ENCODE measurements around the gene EFTUD2. TPM values are rescaled to one million over a fixed set of nuclear protein-coding genes. Genes with fewer than 3 reads are reported as not detected.

Gene EFTUD2
- total and polyA plus RNA-seq, 4 donors: 35.5 to 93.3 (median 73.3) TPM

GRCh38 chr17:44908761-44909326 is 9.6 kb upstream of the EFTUD2 start:
- H3K36me3 ChIP-seq (ENCODE audit: control insufficient read depth in 4 of 4, insufficient read depth in 4 of 4, low read length in 4 of 4): no peaks in the 10 kb centered on the region
- peaks cover 0 to 2% (median 0%) of the 10 kb centered on the region in 4 donors for H3K9me3 ChIP-seq (ENCODE audit: control insufficient read depth in 4 of 4, insufficient read depth in 3 of 4, low read length in 3 of 4)
- H3K4me3 ChIP-seq: no peak overlapping the region
- no peak for TF ChIP-seq CTCF (IDR thresholded peaks at IDR 0.05; ENCODE audit: control extremely low read depth, extremely low read depth)
- H3K4me1 ChIP-seq (ENCODE audit: control insufficient read depth in 5 of 5, insufficient read depth in 5 of 5, low read length in 5 of 5): peaks cover 0 to 9% (median 0%) of the 10 kb centered on the region in 5 donors
- H3K27me3 ChIP-seq (ENCODE audit: control insufficient read depth in 3 of 3, insufficient read depth in 3 of 3, low read length in 2 of 3): peaks cover 0 to 19% (median 17%) of the 10 kb centered on the region in 3 donors
- H3K9ac ChIP-seq (ENCODE audit: insufficient read depth in 1 of 2, low read length in 2 of 2): no peak overlapping the region
- DNase-seq (no peak), ATAC-seq (ENCODE audit: insufficient read depth, low FRiP score) (no peak)
- 78 to 82% methylated on average over 10 of the region's 10 CpGs for WGBS, 2 donors
- H3K27ac ChIP-seq (ENCODE audit: low read depth in 1 of 2, low read length in 1 of 2): no peak overlapping the region

GRCh38 chr17:44907729-44908470 is 8.7 kb upstream of the EFTUD2 start:
- no peak for ATAC-seq (ENCODE audit: insufficient read depth, low FRiP score)
- WGBS, 2 donors: 84 to 93% methylated on average over 11 of the region's 11 CpGs
- Histone ChIP-seq H3K27ac (ENCODE audit: low read depth in 1 of 2, low read length in 1 of 2) (no peak overlapping the region), H3K9me3 (ENCODE audit: control insufficient read depth in 4 of 4, insufficient read depth in 3 of 4, low read length in 3 of 4) (peaks cover 0 to 2% (median 0%) of the 10 kb centered on the region in 4 donors), H3K27me3 (ENCODE audit: control insufficient read depth in 3 of 3, insufficient read depth in 3 of 3, low read length in 2 of 3) (peaks cover 0 to 14% (median 11%) of the 10 kb centered on the region in 3 donors), H3K4me3 (no peak overlapping the region), H3K9ac (ENCODE audit: insufficient read depth in 1 of 2, low read length in 2 of 2) (no peak overlapping the region), H3K36me3 (ENCODE audit: control insufficient read depth in 4 of 4, insufficient read depth in 4 of 4, low read length in 4 of 4) (no peaks in the 10 kb centered on the region), H3K4me1 (ENCODE audit: control insufficient read depth in 5 of 5, insufficient read depth in 5 of 5, low read length in 5 of 5) (peaks cover 0 to 9% (median 0%) of the 10 kb centered on the region in 5 donors)
- no peak for TF ChIP-seq CTCF (IDR thresholded peaks at IDR 0.05; ENCODE audit: control extremely low read depth, extremely low read depth)
- DNase-seq: no peak

GRCh38 chr17:44906763-44907728 is 7.8 kb upstream of the EFTUD2 start:
- no peak overlapping the region for H3K27ac ChIP-seq (ENCODE audit: low read depth in 1 of 2, low read length in 1 of 2)
- 64 to 75% methylated on average over 18 of the region's 18 CpGs for WGBS, 2 donors
- no peak overlapping the region for H3K4me3 ChIP-seq
- peaks cover 0 to 2% (median 0%) of the 10 kb centered on the region in 4 donors for H3K9me3 ChIP-seq (ENCODE audit: control insufficient read depth in 4 of 4, insufficient read depth in 3 of 4, low read length in 3 of 4)
- no peak for TF ChIP-seq CTCF (IDR thresholded peaks at IDR 0.05; ENCODE audit: control extremely low read depth, extremely low read depth)
- H3K4me1 ChIP-seq (ENCODE audit: control insufficient read depth in 5 of 5, insufficient read depth in 5 of 5, low read length in 5 of 5): peaks cover 0 to 9% (median 0%) of the 10 kb centered on the region in 5 donors
- no peak for DNase-seq
- H3K27me3 ChIP-seq (ENCODE audit: control insufficient read depth in 3 of 3, insufficient read depth in 3 of 3, low read length in 2 of 3): peaks cover 0 to 12% (median 9%) of the 10 kb centered on the region in 3 donors
- ATAC-seq (ENCODE audit: insufficient read depth, low FRiP score): no peak
- H3K36me3 ChIP-seq (ENCODE audit: control insufficient read depth in 4 of 4, insufficient read depth in 4 of 4, low read length in 4 of 4): no peaks in the 10 kb centered on the region
- no peak overlapping the region for H3K9ac ChIP-seq (ENCODE audit: insufficient read depth in 1 of 2, low read length in 2 of 2)
